GM18498 (cell line): ENCODE data around the gene POPDC3.
"Not testable (repeated sequence)": the region's sequence is repeated elsewhere in the genome, so short reads cannot be mapped to it uniquely, and the experiment has no call there.

Experiments
- ATAC-seq: cut with Tn5 transposase; IDR thresholded peaks from one replicate; pipeline ENCODE4 v1.9.1; 2021; ENCODE audit warnings: mild to moderate bottlenecking, moderate library complexity; ENCODE audit not compliant: unreplicated experiment

POPDC3 gene

DNA sequence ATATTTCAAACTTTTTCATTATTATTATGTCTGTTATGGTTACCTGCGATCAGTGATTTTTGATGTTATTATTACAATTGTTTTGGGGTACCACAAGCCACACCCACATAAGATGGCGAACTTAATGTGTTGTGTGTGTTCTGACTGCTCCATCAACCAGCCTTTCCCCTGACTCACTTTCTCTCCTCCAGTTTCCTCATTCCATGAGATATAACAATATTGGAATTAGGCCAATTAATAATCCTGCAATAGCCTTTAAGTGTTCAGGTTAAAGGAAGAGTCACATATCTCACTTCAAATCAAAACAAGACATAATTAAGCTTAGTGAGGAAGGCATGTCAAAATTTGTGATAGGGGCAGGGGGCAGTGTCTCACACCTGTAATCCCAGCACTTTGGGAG lies 16.3 kb upstream of the POPDC3 start:
- ATAC-seq, result no peak

DNA sequence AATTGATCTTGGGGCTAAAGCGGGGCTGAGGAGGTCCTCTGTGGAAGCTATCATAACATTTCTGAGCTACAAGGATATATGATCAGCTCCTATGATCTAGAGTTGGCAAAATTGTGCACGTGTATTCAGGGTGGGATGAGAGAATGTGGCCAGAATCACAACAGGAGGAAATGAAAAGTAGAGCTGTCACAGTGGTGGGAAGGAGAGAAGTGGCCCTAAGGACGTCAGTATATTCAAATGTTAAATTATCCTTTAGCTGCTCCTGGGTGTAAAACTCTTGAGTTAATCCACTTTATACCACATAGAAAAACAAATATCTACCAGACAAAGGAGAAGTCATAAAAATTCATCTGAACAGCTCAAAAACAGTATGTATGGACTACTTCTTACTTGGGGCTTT lies 14.8 kb upstream of the POPDC3 start:
- no peak for ATAC-seq

DNA sequence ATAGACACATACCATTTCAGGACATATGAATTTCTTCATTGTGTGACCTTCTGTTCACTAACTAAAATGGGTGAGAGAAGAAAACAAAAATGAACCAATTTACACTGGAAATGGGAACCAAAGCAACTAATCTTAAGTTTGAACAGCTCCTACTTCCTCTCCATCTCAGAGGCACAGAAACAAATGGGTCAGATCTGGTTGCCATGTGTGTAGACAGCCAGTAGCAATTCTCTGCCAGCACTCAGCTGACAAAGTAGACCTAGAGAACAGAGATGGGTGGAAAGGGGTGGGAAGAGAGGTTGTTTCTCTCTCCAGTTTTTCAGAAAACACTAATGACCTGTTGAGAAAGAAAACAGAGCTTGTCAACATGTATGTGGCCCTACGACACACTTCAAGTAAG lies 14.3 kb upstream of the POPDC3 start:
- no peak for ATAC-seq

DNA sequence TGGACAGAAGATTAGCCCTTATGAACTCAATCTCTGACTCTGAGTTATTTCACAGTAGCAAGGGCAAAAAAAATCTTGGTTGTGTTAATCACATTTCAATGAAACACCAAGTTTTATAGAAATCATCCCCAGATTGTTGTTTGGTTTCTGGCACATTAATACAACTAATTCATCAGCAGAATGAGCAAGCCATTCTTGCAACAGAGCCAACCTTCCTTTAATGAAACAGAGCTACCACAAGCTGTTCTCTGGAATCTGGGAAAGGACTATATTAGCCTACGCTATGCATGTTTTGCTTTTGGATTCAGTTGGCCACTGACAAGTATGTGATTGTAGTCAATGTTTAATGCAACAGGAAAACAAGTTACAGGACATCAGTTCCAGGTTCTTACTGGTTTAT lies 13.8 kb upstream of the POPDC3 start:
- ATAC-seq, result no peak

DNA sequence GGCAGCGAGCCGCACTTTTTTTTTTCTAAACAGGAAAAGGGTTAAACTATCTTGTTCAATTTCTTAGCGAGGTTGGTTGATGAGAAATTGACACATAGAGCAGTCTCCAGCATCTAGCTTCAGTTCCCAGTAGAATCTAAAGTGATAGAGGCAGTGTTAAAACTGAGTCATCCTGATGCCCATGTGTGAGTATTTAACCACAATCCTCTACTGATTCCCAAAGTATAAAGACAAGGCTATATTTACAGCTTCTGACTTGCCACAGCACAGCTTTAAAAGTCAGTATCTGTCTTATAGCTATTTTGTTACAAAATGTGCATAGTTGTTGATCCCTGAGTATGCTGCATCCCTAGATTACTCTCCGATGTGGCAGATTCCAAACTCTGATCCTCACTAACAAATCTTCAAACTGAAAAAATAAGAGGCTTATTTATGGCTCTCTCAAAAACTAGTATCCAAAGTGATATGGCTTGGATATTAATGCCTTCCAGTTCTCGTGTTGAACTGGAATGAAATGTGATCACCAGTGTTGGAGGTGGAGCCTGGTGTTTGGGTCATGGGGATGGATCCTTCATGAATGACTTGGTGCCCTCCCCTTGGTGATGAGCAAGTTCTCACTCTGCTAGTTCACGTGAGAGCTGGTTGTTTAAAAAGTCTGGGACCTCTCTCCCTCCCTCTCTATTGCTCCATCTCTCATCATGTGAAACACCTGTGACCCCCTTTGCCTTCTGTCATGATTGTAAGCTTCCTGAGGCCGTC lies 13.1 kb upstream of the POPDC3 start:
- no peak for ATAC-seq

DNA sequence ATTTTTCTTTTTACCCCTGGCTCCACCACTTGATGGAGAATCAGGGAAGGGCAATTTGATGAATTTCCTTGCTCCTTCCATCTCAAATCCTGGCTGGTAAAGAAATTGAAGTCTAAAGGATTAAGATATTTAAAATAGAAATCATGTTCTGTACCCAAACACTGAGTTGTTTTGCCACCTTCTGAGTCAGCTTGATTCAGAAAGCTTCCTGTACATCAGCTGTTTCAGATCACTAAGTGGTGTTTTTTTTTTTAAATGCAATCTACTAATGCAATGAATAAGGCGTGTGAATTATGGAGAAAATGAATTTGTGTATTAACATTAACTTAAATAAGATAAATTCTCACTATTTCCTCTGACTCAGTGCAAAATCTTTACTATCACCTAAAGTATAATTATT lies 11.5 kb upstream of the POPDC3 start:
- no peak for ATAC-seq

DNA sequence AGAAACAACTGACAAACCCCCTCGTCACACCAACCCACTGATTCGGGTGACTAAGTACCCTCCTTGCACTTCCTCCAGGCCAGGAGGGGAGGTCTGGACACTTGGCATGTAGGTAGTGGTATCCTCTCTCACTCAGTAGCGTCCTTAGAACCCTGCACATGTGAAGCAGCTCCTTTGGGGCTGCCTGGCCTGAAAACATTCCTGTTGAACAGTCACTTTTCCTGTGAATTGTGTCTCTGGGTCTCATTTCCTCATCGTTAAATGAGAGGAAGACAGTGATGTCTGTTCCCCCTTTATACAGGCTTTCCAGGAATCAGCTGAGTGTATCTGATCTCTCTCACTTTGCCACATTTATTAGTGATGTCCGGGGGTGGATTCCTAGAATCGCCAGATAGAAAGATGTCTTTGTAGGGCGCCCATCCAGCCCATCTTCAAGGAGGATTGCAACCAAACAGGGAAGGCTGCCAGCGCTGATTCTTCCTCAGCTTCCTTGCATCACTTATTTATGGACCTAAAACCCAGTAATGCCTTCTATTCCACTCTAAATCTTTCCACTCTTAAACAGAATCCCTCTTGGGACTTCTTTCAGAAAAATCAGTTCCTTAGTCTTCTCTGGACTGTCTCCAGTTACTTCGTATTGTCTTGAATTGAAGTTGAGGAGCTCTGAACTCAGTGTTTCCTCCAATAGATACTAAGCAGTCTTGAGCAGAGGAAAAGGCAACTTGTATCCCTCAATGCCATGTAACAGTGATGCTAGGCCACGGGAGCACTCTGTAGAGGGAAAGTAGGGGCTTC lies 9.4 kb upstream of the POPDC3 start:
- no peak for ATAC-seq

DNA sequence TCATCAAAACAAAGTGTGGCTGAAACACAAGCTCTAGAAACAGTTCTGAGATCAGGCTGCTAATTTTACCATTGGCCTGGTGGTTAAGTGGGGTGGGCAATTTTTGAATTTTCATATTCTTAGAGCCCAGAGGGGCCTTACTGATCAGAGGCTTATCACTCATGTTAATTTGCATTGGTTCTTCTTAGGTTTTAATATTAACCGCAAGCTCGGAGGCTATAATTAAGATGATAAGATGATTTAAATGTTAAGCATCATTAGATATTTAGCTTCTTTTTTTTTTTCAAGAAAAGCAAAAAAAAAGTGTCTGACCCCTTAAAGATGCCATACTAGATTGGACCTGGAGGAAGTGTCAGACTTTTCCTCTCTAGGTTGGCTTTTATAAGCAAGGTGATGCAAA lies 8.4 kb upstream of the POPDC3 start:
- ATAC-seq, result no peak

DNA sequence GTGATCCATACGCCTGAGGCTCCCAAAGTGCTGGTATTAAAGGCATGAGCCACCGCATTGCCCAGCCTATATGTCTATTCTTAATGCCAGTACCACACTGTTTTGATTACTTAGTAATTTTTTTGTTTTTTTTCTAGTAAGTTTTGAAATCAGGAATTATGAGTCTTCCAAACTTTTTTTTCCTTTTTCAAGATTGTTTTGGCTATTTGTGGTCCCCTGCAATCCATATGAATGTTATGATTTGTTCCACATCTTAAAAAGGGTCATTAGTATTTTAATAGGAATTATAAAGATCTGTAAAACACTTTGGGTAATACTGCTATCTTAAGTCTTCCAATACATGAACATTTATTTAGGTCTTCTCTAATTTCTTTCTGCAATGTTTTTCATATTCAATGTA lies 6.8 kb upstream of the POPDC3 start:
- ATAC-seq, result no peak

DNA sequence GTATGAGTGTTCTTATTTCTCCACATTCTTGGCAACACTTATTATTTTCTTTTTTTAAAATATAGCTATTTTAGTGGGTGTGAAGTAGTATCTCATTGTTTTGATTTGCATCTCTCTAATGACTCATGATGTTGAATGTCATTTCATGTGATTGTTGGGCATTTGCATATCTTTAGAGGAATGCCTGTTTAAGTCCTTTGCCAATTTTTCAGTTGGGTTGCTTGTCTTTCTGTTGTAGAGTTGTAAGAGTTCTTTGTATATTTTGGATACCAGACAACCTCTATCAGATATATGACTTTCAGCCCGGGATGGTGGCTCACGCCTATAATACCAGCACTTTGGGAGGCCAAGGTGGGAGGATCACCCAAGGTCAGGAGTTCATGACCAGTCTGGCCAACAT lies 5.1 kb upstream of the POPDC3 start:
- no peak for ATAC-seq

DNA sequence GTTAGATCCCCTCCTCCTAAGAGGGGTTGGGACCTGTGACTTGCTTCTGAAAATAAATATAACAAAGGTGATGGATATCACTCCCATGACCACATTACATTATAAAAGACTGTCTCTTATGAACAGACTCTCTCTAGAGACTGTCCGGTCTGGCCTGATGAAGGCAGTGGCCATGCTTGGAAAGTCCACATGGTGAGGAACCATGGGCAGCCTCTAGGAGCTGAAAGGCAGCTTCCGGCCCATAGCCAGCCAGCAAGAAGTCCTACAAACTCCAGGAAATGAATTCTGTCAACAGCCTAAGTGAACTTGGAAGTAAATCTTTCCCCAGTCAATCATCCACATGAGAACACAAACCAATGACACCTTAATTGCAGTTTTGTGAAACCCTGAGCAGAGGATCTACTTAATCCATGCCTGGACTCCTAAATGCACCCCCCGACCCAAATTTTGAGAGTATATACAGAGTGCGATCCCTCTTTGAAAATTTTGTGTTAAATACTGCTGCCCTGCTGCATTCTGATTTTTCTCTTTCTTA lies 2.2 kb upstream of the POPDC3 start:
- ATAC-seq, result no peak

DNA sequence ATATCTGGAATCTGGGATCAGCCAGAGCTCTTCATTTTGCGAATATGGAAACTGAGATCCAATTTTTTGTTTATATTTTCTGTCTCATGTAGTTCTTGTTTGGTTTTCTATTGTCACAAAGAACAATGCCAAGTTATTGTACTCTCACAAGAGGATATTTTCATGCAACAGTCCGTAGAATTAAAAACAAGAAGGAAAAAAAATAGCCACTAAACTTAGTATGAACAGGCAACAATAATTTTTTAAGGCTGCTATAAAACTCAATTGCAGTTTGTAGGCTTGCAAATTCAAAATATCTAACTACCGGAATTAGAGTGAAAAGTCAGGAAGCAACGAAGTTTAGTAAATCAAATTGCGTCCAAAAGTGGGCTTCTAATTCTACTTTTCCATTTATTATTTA lies 1.2 kb downstream of the POPDC3 start:
- no peak for ATAC-seq

DNA sequence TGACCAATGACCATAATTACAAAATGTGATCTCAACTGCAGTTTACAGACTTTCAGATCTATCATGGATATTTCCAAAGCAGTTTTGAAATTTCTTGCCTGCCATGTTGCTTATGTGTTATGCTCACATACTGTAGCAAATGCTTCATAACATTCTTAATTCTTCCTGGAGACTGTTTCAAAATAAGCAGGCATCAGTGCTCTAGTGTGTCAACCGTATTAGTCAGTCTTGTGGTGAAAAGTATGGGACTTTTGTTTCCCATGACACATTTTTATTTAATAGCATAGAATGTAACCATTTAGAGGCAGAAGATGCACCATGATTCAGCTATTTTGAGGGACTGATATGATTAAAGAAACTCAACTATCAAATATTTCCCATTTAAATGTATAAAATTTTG lies 1.7 kb downstream of the POPDC3 start:
- ATAC-seq, result no peak

DNA sequence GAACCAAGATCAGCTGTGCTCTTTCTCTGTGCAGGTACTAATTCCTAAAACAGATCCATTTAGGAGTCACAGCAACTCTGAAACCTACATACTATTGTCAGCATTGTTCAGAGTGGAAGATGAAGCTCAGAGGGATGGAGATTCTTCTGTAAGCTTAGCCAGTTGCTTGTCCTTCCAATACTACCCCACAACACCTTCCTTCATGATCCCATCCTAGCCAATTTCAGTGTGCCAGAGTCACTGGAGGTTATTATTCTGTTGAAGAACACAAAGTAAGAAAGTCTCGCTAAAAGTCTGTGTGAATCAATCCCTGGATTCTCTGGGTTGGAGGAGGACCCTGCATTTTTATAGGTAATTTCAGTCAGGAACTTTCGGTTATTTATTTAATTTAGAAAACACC lies 2.3 kb downstream of the POPDC3 start:
- no peak for ATAC-seq

DNA sequence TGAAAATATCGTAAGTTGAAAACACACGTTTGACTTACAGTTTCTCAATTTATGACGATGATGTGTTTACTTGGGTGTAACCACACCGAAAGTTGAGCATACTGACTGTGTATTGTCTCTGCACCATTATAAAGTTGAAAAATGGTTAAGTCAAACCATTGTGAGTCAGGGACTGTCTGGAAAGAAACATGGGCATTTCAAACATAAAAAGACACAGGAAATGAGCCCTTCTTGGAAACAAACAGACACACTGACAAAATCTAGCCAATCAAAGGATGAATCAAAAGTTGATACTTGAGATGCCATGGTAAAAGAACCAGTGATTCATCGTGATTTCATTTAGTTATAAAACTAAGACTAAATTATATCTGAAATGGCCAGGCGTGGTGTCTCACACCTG lies 5.3 kb downstream of the POPDC3 start:
- no peak for ATAC-seq

DNA sequence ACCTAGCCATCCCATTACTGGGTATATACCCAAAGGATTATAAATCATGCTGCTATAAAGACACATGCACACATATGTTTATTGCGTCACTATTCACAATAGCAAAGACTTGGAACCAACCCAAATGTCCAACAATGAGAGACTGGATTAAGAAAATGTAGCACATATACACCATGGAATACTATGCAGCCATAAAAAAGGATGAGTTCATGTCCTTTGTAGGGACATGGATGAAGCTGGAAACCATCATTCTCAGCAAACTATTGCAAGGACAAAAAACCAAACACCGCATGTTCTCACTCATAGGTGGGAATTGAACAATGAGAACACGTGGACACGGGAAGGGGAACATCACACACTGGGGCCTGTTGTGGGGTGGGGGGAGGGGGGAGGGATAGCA lies 7.3 kb downstream of the POPDC3 start:
- ATAC-seq, result not testable (repeated sequence)

DNA sequence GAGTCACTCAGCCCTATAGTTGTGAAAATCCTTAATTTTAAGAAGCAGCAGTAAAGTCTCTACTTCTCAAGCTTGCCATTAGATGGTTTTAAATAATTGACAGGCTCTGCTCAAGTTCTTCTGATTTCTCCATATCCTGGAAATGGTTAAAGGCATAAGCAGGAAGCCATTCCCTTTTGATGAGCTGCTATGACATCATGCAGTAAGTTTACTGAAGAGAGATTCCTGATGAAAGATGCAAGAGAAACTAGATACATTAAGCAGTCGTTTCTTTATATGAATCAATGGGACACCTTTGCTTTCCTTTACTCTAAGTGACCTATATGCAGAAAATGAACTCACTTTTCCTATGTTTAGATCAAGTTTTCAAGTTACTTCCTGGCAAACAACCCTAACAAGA lies 9.8 kb downstream of the POPDC3 start:
- no peak for ATAC-seq

DNA sequence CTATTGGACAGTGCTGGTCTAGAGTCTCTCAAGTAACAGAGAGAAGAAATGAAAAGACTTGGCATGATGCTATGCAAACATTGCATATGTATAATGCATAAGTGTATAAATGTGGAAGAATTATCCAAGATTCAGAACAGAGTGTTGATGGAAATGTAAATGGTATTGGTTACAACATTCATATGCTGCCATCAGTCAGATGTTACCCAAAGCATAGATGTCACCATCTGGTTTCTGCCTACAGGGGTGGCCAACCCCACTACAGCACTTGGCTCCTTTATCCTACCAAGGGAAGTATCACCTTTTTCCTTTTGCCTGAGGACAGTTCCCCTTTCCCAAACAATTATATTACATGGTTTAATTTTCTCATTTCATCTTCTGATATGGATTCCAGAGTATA lies 11.9 kb downstream of the POPDC3 start:
- ATAC-seq, result no peak

DNA sequence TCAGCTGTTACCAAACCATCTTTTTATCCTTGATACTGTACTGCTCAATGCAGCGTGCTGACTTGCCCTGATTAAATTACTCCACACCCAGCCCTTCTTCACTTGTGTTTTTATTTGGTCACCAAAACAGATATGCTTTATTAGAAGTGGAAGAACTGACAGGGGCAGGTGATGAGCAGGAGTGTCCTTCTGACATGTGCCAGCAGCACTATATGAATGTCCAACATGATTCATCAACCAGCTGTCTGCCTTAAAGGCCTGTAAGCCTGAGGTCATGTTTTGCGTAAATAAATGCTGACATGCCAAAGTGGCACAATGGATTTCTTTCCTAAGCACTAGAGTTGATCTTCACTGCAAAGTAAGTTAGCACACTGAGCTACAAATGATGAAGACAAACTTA lies 15.4 kb downstream of the POPDC3 start:
- no peak for ATAC-seq

DNA sequence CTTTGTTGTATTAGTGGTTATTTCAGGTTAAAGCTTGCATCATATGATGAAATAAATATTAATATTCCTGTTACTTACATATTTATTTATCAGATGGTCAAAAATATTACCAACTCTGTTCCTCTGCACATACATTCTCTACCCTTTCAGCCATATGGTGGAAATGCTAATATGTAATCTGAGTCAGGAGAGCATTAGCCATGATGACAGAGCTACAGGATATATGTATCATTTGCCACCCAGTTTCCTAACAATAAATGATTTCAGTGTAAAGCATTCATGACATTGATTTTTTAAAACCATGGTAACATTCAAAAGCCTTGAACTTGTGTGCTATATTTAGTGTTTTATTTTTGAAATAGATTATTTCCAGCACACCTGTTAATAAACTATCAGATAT lies 16.6 kb downstream of the POPDC3 start:
- ATAC-seq, result no peak

DNA sequence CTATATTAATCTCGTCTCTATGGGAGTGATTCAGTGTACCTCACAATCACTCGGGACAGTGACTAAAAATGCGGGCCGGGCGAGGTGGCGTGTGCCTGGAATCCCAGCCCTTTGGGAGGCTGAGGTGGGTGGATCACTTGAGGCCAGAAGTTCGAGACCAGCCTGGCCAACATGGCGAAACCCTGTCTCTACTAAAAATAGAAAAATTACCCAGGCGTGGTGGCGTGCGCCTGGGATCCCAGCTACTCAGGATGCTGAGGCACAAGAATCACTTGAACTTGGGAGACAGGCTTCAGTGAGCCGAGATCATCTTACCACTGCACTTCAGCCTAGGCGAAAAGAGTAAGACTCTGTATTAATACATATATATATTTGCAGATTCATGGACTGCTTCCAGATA lies 17.4 kb downstream of the POPDC3 start:
- no peak for ATAC-seq

DNA sequence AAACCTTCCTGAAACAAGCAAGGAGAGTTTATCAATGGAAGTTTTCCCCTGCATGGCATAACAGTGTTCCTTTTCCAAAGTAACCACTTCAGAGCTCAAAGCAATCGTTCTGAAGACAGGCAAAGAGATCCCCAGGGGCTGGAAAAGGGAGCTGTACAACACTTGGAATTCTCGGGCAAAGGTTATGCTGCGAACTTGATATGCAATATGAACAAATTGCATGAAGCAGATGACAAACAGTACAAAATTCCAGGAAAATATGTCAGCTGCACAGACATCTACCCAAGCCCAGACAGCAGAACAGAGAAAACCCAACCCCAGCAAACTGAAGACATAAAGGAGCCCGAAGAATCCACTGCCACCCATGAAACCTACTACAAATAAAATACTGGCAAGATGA lies 18.4 kb downstream of the POPDC3 start:
- no peak for ATAC-seq
